Large intestine (tissue), 3 donors: ENCODE measurements around the gene VPS41. TPM values are rescaled to one million over a fixed set of nuclear protein-coding genes. Genes with fewer than 3 reads are reported as not detected.

Experiments
- DNase-seq, 2 donors: peaks; one replicate each; pipeline versions ENCODE4 v3.0.0 to v3.0.0-alpha.2; 2013
- H3K27ac ChIP-seq: one replicate; pipeline ENCODE4 v1.5.1; 2013; ENCODE audit warnings: low read length
- H3K27me3 ChIP-seq: 2 replicates; pipeline ENCODE4 v1.6.1; 2013; ENCODE audit warnings: low read length; ENCODE audit not compliant: control insufficient read depth, insufficient read depth
- H3K36me3 ChIP-seq: 2 replicates; pipeline ENCODE4 v1.6.1; 2013; ENCODE audit warnings: low read length; ENCODE audit not compliant: control insufficient read depth, insufficient read depth
- H3K4me1 ChIP-seq: one replicate; pipeline ENCODE4 v1.6.1; 2013; ENCODE audit warnings: low read length; ENCODE audit not compliant: control insufficient read depth, insufficient read depth
- H3K4me3 ChIP-seq: one replicate; pipeline ENCODE4 v1.5.1; 2013; ENCODE audit warnings: low read length
- H3K9me3 ChIP-seq: one replicate; pipeline ENCODE4 v1.6.1; 2013; ENCODE audit warnings: mild to moderate bottlenecking, low read depth, low read length, moderate library complexity; ENCODE audit not compliant: control insufficient read depth
- WGBS: methylation state at CpG from one replicate; pipeline ENCODE4 v1.1.5; 2013; ENCODE audit warnings: low lambda C conversion rate; ENCODE audit not compliant: insufficient coverage; 5-methylcytosine and 5-hydroxymethylcytosine counted together
- polyA plus RNA-seq: library from polyadenylated mRNA; unstranded; fragments of 120-200 nt; gene quantifications from one replicate; pipeline ENCODE4 v1.2.1, GENCODE V29; 2013

Gene VPS41
- polyA plus RNA-seq, 1 donor: 63.7 TPM

- Histone ChIP-seq H3K4me3 (no peak overlapping the region), H3K4me1 (no peaks in the 10 kb centered on the region), H3K27ac (no peak overlapping the region), H3K36me3 (peaks cover 31% of the 10 kb centered on the region), H3K27me3 (no peaks in the 10 kb centered on the region), H3K9me3 (no peaks in the 10 kb centered on the region)
- no peak for DNase-seq
- 100% methylated on average over 1 of the region's 2 CpGs for WGBS
Observed at GRCh38 chr7:38795593-38795992, 113.4 kb downstream of the VPS41 start.

GRCh38 chr7:38781991-38782390, 127.0 kb downstream of the VPS41 start:
- peaks cover 8% of the 10 kb centered on the region for H3K36me3 ChIP-seq
- no peak for DNase-seq
- no peaks in the 10 kb centered on the region for H3K9me3 ChIP-seq
- H3K4me1 ChIP-seq: no peaks in the 10 kb centered on the region
- no peak overlapping the region for H3K4me3 ChIP-seq
- no peaks in the 10 kb centered on the region for H3K27me3 ChIP-seq
- no peak overlapping the region for H3K27ac ChIP-seq

GRCh38 chr7:38777609-38778008, 131.4 kb downstream of the VPS41 start:
- WGBS: 0% methylated on average over 1 of the region's 1 CpG
- no peak for DNase-seq
- Histone ChIP-seq H3K4me3 (no peak overlapping the region), H3K27ac (no peak overlapping the region), H3K9me3 (no peaks in the 10 kb centered on the region), H3K27me3 (no peaks in the 10 kb centered on the region), H3K4me1 (no peaks in the 10 kb centered on the region), H3K36me3 (peaks cover 20% of the 10 kb centered on the region)

- no CpG with 5 or more reads among the region's 3 CpGs for WGBS
Observed at GRCh38 chr7:38775506-38776175, 133.3 kb downstream of the VPS41 start.

GRCh38 chr7:38773430-38773829, 135.6 kb downstream of the VPS41 start:
- H3K27ac ChIP-seq: no peak overlapping the region
- no peaks in the 10 kb centered on the region for H3K4me1 ChIP-seq
- H3K27me3 ChIP-seq: no peaks in the 10 kb centered on the region
- WGBS: 80% methylated on average over 1 of the region's 2 CpGs
- no peaks in the 10 kb centered on the region for H3K9me3 ChIP-seq
- H3K36me3 ChIP-seq: peaks cover 27% of the 10 kb centered on the region
- H3K4me3 ChIP-seq: no peak overlapping the region
- DNase-seq: no peak

More at GRCh38 chr7:38775506-38776175, 133.3 kb downstream of the VPS41 start:
- Histone ChIP-seq H3K27ac (no peak overlapping the region), H3K36me3 (peaks cover 16% of the 10 kb centered on the region), H3K4me3 (no peak overlapping the region), H3K4me1 (no peaks in the 10 kb centered on the region), H3K9me3 (no peaks in the 10 kb centered on the region), H3K27me3 (no peaks in the 10 kb centered on the region)
- peak in 1 of 2 donors; percentile 10 for DNase-seq

GRCh38 chr7:38760226-38760625, 148.8 kb downstream of the VPS41 start:
- H3K36me3 ChIP-seq: peaks cover 46% of the 10 kb centered on the region
- H3K27me3 ChIP-seq: no peaks in the 10 kb centered on the region
- no peaks in the 10 kb centered on the region for H3K9me3 ChIP-seq
- DNase-seq: no peak
- 100% methylated on average over 1 of the region's 2 CpGs for WGBS
- no peak overlapping the region for H3K4me3 ChIP-seq
- H3K4me1 ChIP-seq: no peaks in the 10 kb centered on the region
- no peak overlapping the region for H3K27ac ChIP-seq

- no peaks in the 10 kb centered on the region for H3K9me3 ChIP-seq
- no CpG with 5 or more reads among the region's 2 CpGs for WGBS
- H3K27ac ChIP-seq: no peak overlapping the region
- H3K4me3 ChIP-seq: no peak overlapping the region
- DNase-seq: no peak
- no peaks in the 10 kb centered on the region for H3K4me1 ChIP-seq
- peaks cover 46% of the 10 kb centered on the region for H3K36me3 ChIP-seq
- H3K27me3 ChIP-seq: no peaks in the 10 kb centered on the region
Observed at GRCh38 chr7:38759028-38759427, 150.0 kb downstream of the VPS41 start.

- Histone ChIP-seq H3K27me3 (no peaks in the 10 kb centered on the region), H3K27ac (no peak overlapping the region), H3K4me3 (no peak overlapping the region), H3K36me3 (peaks cover 50% of the 10 kb centered on the region), H3K4me1 (no peaks in the 10 kb centered on the region), H3K9me3 (no peaks in the 10 kb centered on the region)
- no peak for DNase-seq
- no CpG with 5 or more reads among the region's 3 CpGs for WGBS
Observed at GRCh38 chr7:38757931-38758330, 151.1 kb downstream of the VPS41 start.

GRCh38 chr7:38756521-38756920, 152.5 kb downstream of the VPS41 start:
- Histone ChIP-seq H3K9me3 (no peaks in the 10 kb centered on the region), H3K27me3 (no peaks in the 10 kb centered on the region), H3K27ac (no peak overlapping the region), H3K4me3 (no peak overlapping the region), H3K4me1 (no peaks in the 10 kb centered on the region), H3K36me3 (peaks cover 59% of the 10 kb centered on the region)
- DNase-seq: no peak
- 100% methylated on average over 4 of the region's 5 CpGs for WGBS

- H3K4me3 ChIP-seq: no peak overlapping the region
- no peaks in the 10 kb centered on the region for H3K27me3 ChIP-seq
- H3K27ac ChIP-seq: no peak overlapping the region
- no peaks in the 10 kb centered on the region for H3K4me1 ChIP-seq
- no peaks in the 10 kb centered on the region for H3K9me3 ChIP-seq
- peaks cover 56% of the 10 kb centered on the region for H3K36me3 ChIP-seq
- DNase-seq: no peak
- WGBS: no CpG with 5 or more reads among the region's 4 CpGs
Observed at GRCh38 chr7:38753347-38753746, 155.6 kb downstream of the VPS41 start.

- H3K27me3 ChIP-seq: no peaks in the 10 kb centered on the region
- peaks cover 53% of the 10 kb centered on the region for H3K36me3 ChIP-seq
- H3K4me3 ChIP-seq: no peak overlapping the region
- H3K4me1 ChIP-seq: no peaks in the 10 kb centered on the region
- WGBS: no CpG with 5 or more reads among the region's 1 CpG
- H3K27ac ChIP-seq: no peak overlapping the region
- no peaks in the 10 kb centered on the region for H3K9me3 ChIP-seq
- DNase-seq: no peak
Observed at GRCh38 chr7:38751416-38751815, 157.6 kb downstream of the VPS41 start.
